ENCODE data around the gene KIF26B.

Gene KIF26B

GRCh38 chr1:245580651-245581050 is 425.9 kb downstream of the KIF26B start:
- DNase-seq, result no peak

- no peak for DNase-seq
These were observed 427.2 kb downstream of the KIF26B start for GRCh38 chr1:245582026-245582425.

- no peak for DNase-seq
These were observed 428.3 kb downstream of the KIF26B start for GRCh38 chr1:245583081-245583480.

- DNase-seq, result no peak
These were observed 429.0 kb downstream of the KIF26B start for GRCh38 chr1:245583575-245584330.

- no peak for DNase-seq
These were observed 430.6 kb downstream of the KIF26B start for GRCh38 chr1:245585252-245585959.

- DNase-seq, result no peak
These were observed 432.8 kb downstream of the KIF26B start for GRCh38 chr1:245587435-245588115.

GRCh38 chr1:245588116-245588639 is 433.4 kb downstream of the KIF26B start:
- no peak for DNase-seq

GRCh38 chr1:245589316-245589715 is 434.5 kb downstream of the KIF26B start:
- DNase-seq, result no peak

GRCh38 chr1:245589906-245590305 is 435.1 kb downstream of the KIF26B start:
- no peak for DNase-seq

- DNase-seq, result no peak
These were observed 435.9 kb downstream of the KIF26B start for GRCh38 chr1:245590726-245591125.

- no peak for DNase-seq
These were observed 436.8 kb downstream of the KIF26B start for GRCh38 chr1:245591346-245592188.

- DNase-seq, result no peak
These were observed 437.3 kb downstream of the KIF26B start for GRCh38 chr1:245592189-245592460.

GRCh38 chr1:245598524-245599305 is 443.9 kb downstream of the KIF26B start:
- DNase-seq, result no peak

GRCh38 chr1:245599371-245600174 is 444.8 kb downstream of the KIF26B start:
- no peak for DNase-seq

GRCh38 chr1:245600658-245601057 is 445.9 kb downstream of the KIF26B start:
- no peak for DNase-seq

GRCh38 chr1:245603311-245603865 is 448.6 kb downstream of the KIF26B start:
- DNase-seq, result no peak

GRCh38 chr1:245604979-245605378 is 450.2 kb downstream of the KIF26B start:
- no peak for DNase-seq

- DNase-seq, result no peak
These were observed 450.8 kb downstream of the KIF26B start for GRCh38 chr1:245605480-245606156.

- DNase-seq, result no peak
These were observed 451.5 kb downstream of the KIF26B start for GRCh38 chr1:245606157-245606725.

- DNase-seq, result no peak
These were observed 453.5 kb downstream of the KIF26B start for GRCh38 chr1:245608271-245608670.

Measured in stimulated activated CD8-positive, alpha-beta memory T cell treated with anti-CD3 and anti-CD28 coated beads, Interleukin-4, amount 100 ng/mL, for 48 hours (primary cell).